HEK293 (cell line): ENCODE data around the gene EXD3.

ENCODE experiments used
- ATF2 ChIP-seq: fragments of 450-650 bp; formaldehyde crosslinking; IDR thresholded peaks from 2 replicates; pipeline ENCODE4 v1.5.1; 2016; ENCODE audit warnings: missing biosample characterization, missing genetic modification characterization, low read depth
- CTCF ChIP-seq: fragments of 450-650 bp; formaldehyde crosslinking; IDR thresholded peaks from 2 replicates; pipeline ENCODE4 v1.5.1; 2016; ENCODE audit warnings: missing biosample characterization, missing genetic modification characterization
- GFI1B ChIP-seq: fragments of 450-650 bp; formaldehyde crosslinking; IDR thresholded peaks from 2 replicates; pipeline ENCODE4 v1.5.1; 2016; ENCODE audit warnings: missing biosample characterization, missing genetic modification characterization
- REST ChIP-seq: fragments of 450-650 bp; formaldehyde crosslinking; IDR thresholded peaks from 2 replicates; pipeline ENCODE4 v1.5.1; 2016; ENCODE audit warnings: missing biosample characterization, missing genetic modification characterization
- ZNF510 ChIP-seq: fragments of 450-650 bp; formaldehyde crosslinking; IDR thresholded peaks from 2 replicates; pipeline ENCODE4 v1.5.1; 2018; ENCODE audit warnings: mild to moderate bottlenecking, missing genetic modification characterization, missing biosample characterization; ENCODE audit not compliant: insufficient replicate concordance
- TF ChIP-seq, protein P1 (sequence below): sonication (generic); formaldehyde crosslinking; IDR thresholded peaks from 2 replicates; pipeline ENCODE4 v1.8.1; 2022; ENCODE audit warnings: mild to moderate bottlenecking, moderate library complexity, missing genetic modification reagents

DNA sequence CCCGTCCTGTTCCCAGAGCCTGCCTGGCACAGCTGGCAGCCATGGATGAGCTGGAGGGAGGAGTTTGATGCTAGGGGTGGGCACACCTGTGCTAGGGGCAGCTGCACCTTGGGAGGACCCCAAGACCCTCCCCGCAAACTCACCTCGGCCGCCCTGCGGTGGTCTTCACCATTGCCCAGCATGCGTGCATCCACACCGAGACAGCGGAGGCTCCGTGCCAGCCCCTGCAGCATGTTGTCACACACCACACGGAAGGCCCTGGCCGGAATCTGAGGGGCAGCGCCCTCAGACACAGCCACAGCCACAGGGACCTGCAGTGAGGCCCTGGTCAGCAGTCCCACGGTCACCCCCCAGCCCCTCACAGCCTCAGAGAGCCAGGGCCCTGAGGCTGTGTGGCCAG lies 75.0 kb downstream of the EXD3 start:
- TF ChIP-seq CTCF (tag by site-specific recombination) (no peak), REST (tag by site-specific recombination) (no peak), ZNF510 (no peak), ATF2 (tag by site-specific recombination) (no peak), GFI1B (tag by site-specific recombination) (no peak)
- TF ChIP-seq, protein P1, sequence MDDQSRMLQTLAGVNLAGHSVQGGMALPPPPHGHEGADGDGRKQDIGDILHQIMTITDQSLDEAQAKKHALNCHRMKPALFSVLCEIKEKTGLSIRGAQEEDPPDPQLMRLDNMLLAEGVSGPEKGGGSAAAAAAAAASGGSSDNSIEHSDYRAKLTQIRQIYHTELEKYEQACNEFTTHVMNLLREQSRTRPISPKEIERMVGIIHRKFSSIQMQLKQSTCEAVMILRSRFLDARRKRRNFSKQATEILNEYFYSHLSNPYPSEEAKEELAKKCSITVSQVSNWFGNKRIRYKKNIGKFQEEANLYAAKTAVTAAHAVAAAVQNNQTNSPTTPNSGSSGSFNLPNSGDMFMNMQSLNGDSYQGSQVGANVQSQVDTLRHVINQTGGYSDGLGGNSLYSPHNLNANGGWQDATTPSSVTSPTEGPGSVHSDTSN (CRISPR knock-in tag): no peak
